GM12892 (cell line): Measurements from ENCODE around the gene CAPZB.
"Not testable (repeated sequence)": the region's sequence is repeated elsewhere in the genome, so short reads cannot be mapped to it uniquely, and the experiment has no call there.

Source experiments
- DNase-seq: peaks from one replicate; pipeline ENCODE4 v3.0.0; 2011; ENCODE audit not compliant: insufficient read length
- FAIRE-seq: peaks from 2 replicates; lab custom pipeline; 2011; peaks lifted over from hg19 to GRCh38; lab: Jason Lieb, UNC
- POLR2A ChIP-seq: IDR thresholded peaks from 2 replicates; pipeline ENCODE4 v1.6.1; 2011; ENCODE audit warnings: low read depth, low read length, control low read depth
- POLR2AphosphoS5 ChIP-seq: IDR thresholded peaks from 2 replicates; pipeline ENCODE4 v1.6.1; 2011; ENCODE audit warnings: low read depth, low read length, control low read depth
- TAF1 ChIP-seq: IDR thresholded peaks from 2 replicates; pipeline ENCODE4 v1.6.1; 2011; ENCODE audit warnings: low read depth, mild to moderate bottlenecking, control low read depth, low read length, borderline replicate concordance

The CAPZB gene

GRCh38 chr1:19512545-19512944 is 27.2 kb upstream of the CAPZB start:
- no peak for FAIRE-seq

DNA sequence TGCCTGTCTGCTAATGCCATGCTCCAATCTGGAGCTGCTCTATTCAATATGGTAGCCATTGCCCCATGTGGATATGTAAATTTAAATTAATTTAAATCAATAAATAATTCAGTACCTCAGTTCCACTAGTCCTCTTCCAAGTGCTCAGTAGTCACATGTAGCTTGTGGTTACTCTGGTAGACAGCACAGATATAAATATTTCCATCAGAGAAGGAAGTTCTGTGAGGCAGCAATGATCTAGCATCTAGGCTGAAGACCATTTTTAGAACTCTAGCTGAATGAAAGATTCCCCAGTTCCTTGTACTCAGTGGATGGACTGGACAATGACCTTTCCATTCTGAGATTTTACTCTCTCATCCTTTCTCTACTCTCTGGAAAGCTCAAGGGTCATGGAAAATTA is 25.8 kb upstream of the CAPZB start:
- FAIRE-seq (no peak), DNase-seq (no peak)
- no peak for TF ChIP-seq POLR2A
- TF ChIP-seq POLR2AphosphoS5 = no peak
- TF ChIP-seq TAF1 = no peak

More at GRCh38 chr1:19512545-19512944, 27.2 kb upstream of the CAPZB start:
- TF ChIP-seq POLR2AphosphoS5 (no peak), TAF1 (no peak), POLR2A (no peak)
- DNase-seq = no peak

- FAIRE-seq, DNase-seq: not testable (repeated sequence)
Observed at GRCh38 chr1:19509647-19510046, 24.3 kb upstream of the CAPZB start.

DNA sequence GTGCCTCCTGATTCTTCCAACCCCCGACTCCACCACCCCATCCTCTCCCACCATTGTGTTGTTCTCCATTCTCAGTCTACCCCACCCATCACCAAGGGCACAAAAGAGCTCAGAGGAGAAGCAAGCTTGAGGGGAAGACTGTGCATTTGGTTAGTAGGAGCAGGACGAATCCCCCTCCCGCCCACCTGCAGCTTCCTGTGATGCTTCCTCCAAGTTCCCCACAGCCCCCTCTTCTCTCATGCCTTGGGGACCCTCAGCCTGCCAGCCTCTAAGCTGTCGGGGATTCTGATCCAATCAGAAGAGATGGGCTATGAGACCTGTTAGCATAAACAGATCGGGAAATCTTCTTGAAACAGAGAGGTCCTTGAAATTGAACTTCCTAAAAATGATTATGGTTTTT is 22.2 kb upstream of the CAPZB start:
- no peak for DNase-seq
- TF ChIP-seq POLR2AphosphoS5 = no peak
- no peak for TF ChIP-seq POLR2A
- TF ChIP-seq TAF1 = no peak
- FAIRE-seq = no peak

GRCh38 chr1:19505693-19506457 is 20.5 kb upstream of the CAPZB start:
- no peak for FAIRE-seq
- DNase-seq = no peak
- no peak for TF ChIP-seq TAF1
- no peak for TF ChIP-seq POLR2A
- no peak for TF ChIP-seq POLR2AphosphoS5

DNA sequence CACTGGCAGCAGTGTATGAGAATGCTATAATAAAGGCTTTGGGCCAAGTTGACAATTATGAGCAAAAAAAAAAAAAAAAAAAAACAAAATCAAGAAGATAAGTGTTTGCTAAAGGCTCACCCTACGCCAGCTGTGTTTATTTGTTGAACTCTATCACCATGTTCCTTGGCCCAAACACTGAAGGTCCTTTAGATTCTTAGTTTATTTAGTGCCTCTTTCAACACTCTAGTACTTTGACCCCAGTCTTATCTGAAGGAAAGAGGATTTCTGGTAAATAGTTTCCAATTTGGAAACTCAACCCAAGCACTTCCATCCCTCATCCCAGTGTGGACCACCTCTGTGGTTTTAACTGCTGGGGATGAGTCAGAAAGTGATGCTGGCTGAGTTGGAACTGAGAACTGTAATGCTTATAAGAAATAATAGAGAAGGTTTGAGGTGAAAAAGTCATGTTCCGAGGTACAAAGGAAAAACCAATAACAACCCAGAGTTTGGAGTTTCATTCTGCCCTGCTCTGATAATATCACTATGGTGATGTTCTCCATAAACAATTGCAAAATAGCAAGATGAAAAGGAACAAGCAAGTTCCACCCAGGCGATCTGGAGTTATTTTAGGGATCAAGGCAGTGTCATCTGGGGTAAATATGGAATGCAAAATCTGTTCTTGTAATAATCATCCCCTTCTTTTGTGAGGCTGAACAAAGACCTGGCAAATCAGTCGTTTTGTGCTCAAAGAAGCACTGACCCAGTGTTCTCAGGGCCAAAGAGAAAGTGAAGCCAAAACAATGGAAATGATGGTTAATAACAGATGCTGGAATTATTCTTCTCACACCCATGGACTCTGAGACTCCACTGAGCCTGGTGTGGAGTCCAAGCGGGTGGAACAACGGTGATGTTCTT is 19.7 kb upstream of the CAPZB start:
- TF ChIP-seq TAF1 = no peak
- no peak for TF ChIP-seq POLR2A
- TF ChIP-seq POLR2AphosphoS5 = no peak
- no peak for DNase-seq
- no peak for FAIRE-seq

- not testable (repeated sequence) for FAIRE-seq, DNase-seq
Observed at GRCh38 chr1:19502284-19502683, 16.9 kb upstream of the CAPZB start.

DNA sequence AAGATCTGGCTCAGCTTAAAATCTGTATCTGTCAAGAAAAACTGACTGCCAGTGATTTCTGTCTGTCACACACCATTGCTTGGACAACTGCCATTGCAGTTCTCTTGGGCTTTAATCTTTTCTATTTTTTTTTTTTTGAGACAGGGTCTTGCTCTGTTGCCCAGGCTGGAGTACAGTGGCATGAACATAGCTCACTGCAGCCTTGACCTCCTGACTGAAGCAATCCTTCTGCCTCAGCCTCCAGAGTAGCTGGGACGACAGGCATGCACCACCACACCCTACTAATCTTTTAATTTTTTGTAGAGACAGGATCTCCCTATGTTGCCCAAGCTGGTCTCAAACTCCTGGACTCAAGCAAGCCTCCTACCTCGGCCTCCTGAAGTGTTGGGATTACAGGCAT is 14.5 kb upstream of the CAPZB start:
- not testable (repeated sequence) for FAIRE-seq, DNase-seq

GRCh38 chr1:19497443-19497842 is 12.1 kb upstream of the CAPZB start:
- not testable (repeated sequence) for DNase-seq, FAIRE-seq

- TF ChIP-seq POLR2A (no peak), TAF1 (no peak), POLR2AphosphoS5 (no peak)
- no peak for DNase-seq
- no peak for FAIRE-seq
Observed at GRCh38 chr1:19496527-19496874, 11.2 kb upstream of the CAPZB start.

DNA sequence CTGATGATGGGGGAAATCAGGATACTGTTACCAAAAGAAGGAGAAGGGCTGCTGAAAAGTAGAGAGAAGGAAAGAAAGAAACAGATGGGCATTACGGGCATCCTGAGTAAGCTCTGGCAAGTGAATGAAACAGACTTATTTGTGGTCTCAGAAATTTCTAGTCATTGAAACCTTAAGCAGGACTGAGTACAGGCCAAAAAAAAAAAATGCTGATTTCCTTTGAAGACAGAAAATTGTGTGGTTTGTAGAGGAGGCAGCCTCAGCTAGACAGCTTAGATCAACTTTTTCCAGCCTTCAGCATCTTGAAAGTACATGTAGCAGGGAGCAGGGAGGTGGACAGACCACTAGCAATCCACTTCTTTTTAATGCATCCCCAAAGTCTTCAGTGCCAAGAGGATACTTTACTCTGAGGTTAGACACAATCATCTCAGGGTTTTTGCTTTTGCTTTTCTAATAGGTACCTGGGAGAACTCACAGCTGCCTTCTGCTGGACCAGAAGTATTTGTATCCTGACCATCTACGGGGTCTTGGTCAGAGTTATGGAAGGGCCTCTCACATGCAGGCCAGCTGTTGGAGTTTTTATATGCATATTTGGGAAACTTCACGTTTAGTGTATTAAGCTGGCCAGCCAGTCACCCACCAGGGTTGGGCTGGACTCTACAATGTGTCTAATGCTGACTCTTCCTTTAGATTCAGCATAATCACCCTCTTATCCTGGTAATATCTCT is 10.6 kb upstream of the CAPZB start:
- TF ChIP-seq POLR2AphosphoS5 = no peak
- FAIRE-seq = no peak
- no peak for DNase-seq

- no peak for FAIRE-seq
- TF ChIP-seq POLR2AphosphoS5 = no peak
- TF ChIP-seq POLR2A = no peak
- no peak for TF ChIP-seq TAF1
Observed at GRCh38 chr1:19495000-19495656, 9.8 kb upstream of the CAPZB start.

DNA sequence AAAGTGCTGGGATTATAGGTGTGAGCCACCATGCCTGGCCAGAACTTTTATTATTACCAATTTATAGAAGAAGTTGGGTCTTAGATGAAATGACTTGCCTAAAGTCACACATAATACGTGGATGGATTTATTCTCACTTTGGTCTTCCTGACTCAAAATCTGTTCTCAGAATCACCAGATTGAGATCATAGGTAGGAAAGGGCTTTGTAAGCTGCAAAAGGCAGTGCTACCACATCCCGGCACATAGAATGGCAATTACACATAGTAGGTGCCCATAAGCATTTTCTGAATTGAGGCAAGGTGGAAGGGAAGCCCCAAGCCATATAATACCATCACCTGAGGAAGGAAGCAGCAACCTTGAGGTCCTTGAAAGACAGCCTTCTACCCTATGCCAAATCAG is 8.2 kb upstream of the CAPZB start:
- no peak for FAIRE-seq
- DNase-seq = no peak
- TF ChIP-seq POLR2AphosphoS5 (no peak), POLR2A (no peak), TAF1 (no peak)

More at GRCh38 chr1:19495000-19495656, 9.8 kb upstream of the CAPZB start:
- no peak for DNase-seq
